ENCODE results near the gene DRAP1. TPM values are rescaled to one million over a fixed set of nuclear protein-coding genes. Genes with fewer than 3 reads are reported as not detected.

DRAP1 gene
- total RNA-seq, 1 donor from 2014 or later = 59.2 TPM

DNA sequence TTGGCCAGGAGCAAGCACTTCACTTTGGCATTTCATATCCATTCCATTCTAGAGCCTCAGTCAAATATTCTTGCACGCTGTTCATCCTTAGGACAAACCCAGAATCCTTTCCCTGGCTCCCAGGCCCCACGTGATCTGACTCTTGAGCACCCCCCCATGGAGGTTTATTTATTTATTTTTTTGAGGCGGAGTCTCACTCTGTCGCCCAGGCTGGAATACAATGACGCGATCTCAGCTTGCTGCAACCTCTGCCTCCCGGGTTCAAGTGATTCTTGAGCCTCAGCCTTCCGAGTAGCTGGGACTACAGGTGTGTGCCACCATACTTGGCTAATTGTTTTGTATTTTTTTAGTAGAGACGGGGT, 13.3 kb downstream of the DRAP1 start:
- no peak for DNase-seq (ENCODE audit: extremely low spot score in 2 of 2)
- intact Hi-C loops (cut with DNase I) = no loop called here
- TF ChIP-seq POLR2AphosphoS5 (IDR thresholded peaks at IDR 0.05; ENCODE audit: insufficient read depth in 1 of 2, low read depth in 1 of 2) = no peak
- no peak for TF ChIP-seq POLR2A (IDR thresholded peaks at IDR 0.05)
- TF ChIP-seq, protein P1, sequence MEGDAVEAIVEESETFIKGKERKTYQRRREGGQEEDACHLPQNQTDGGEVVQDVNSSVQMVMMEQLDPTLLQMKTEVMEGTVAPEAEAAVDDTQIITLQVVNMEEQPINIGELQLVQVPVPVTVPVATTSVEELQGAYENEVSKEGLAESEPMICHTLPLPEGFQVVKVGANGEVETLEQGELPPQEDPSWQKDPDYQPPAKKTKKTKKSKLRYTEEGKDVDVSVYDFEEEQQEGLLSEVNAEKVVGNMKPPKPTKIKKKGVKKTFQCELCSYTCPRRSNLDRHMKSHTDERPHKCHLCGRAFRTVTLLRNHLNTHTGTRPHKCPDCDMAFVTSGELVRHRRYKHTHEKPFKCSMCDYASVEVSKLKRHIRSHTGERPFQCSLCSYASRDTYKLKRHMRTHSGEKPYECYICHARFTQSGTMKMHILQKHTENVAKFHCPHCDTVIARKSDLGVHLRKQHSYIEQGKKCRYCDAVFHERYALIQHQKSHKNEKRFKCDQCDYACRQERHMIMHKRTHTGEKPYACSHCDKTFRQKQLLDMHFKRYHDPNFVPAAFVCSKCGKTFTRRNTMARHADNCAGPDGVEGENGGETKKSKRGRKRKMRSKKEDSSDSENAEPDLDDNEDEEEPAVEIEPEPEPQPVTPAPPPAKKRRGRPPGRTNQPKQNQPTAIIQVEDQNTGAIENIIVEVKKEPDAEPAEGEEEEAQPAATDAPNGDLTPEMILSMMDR (IDR thresholded peaks at IDR 0.05) = no peak

DNA sequence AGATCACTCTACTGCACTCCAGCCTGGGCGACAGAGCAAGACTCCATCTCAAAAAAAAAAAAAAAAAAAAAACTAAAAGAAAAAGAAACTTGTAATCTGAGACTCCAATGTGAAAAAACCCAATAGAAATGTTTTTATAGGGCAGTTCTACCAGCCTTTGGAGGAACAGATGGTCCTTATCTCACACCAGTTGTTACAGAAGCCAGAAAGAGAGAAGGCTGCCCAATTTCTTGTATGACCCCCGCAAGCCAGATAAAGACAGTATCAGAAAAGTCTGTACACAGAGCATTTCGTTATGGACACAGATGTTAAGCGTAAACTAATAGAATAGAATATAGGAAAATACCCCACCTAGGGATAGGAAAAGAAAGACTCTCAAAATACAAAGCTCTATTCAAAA, 14.8 kb downstream of the DRAP1 start:
- H3K36me3 ChIP-seq = no peaks in the 10 kb centered on the region
- intact Hi-C loops (cut with DNase I) = no loop called here
- H3K27ac ChIP-seq = no peak overlapping the region
- no peak for DNase-seq (ENCODE audit: extremely low spot score in 2 of 2)
- H3K4me3 ChIP-seq = no peak overlapping the region
- H3K9me3 ChIP-seq = no peaks in the 10 kb centered on the region
- no peaks in the 10 kb centered on the region for H3K27me3 ChIP-seq
- TF ChIP-seq, protein P1 (IDR thresholded peaks at IDR 0.05) = no peak
- TF ChIP-seq POLR2A (IDR thresholded peaks at IDR 0.05) (no peak), POLR2AphosphoS5 (IDR thresholded peaks at IDR 0.05; ENCODE audit: insufficient read depth in 1 of 2, low read depth in 1 of 2) (no peak)
- no peaks in the 10 kb centered on the region for H3K4me1 ChIP-seq

More for the DNA sequence above, 13.3 kb downstream of the DRAP1 start:
- Histone ChIP-seq H3K36me3 (no peaks in the 10 kb centered on the region), H3K4me3 (no peak overlapping the region), H3K27me3 (no peaks in the 10 kb centered on the region), H3K4me1 (no peaks in the 10 kb centered on the region), H3K9me3 (no peaks in the 10 kb centered on the region), H3K27ac (no peak overlapping the region)

DNA sequence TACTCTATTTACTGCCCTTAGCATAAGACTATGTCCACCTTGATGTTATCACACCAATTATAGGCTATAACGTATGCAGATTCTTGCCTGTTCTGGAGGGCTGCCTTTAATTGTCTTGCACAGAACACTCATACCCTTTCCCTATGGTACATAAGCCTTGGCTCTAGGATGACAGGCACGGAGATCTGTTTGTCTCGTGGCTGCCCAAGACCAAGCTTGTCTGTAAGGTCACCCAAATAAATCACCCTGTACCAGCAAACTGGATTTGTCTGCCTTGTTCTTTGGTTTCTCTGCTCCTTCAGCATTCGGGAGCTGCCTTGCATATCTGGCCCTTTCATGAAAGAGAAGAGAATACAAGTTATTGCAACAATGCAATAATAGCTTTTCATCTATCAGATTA, 18.5 kb downstream of the DRAP1 start:
- no peak for TF ChIP-seq POLR2AphosphoS5 (IDR thresholded peaks at IDR 0.05; ENCODE audit: insufficient read depth in 1 of 2, low read depth in 1 of 2)
- TF ChIP-seq, protein P1 (IDR thresholded peaks at IDR 0.05) = no peak
- TF ChIP-seq POLR2A (IDR thresholded peaks at IDR 0.05) = no peak
- no peak overlapping the region for H3K4me3 ChIP-seq
- intact Hi-C loops (cut with DNase I) = no loop called here

DNA sequence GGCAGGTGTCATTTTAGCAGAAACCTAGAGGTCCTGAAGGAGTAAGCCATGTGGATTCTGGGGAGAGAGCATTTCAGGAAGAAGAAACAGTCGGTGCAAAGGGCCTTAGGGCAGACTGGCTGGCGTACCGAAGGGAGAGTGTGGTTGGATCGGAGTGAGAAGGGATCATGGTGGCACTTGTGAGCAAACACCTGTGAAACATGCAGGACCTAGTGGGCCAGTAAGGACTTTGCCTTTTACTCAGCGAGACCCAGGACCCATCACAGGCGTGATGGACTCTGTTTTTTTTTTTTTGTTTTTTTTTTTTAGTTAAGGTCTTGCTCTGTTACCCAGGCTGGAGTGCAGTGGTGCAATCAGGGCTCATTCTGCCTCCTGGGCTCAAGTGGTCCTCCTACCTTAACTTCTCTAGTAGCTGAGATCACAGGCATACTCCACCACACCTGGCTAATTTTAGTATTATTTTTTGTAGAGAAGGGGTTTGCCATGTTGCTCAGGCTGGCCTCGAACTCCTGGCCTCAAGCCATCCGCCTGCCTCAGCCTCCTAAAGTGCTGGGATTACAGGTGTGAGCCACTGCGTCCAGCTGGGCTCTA, 22.6 kb downstream of the DRAP1 start:
- Histone ChIP-seq H3K27ac (no peak overlapping the region), H3K4me3 (no peak overlapping the region), H3K36me3 (no peaks in the 10 kb centered on the region), H3K27me3 (no peaks in the 10 kb centered on the region), H3K9me3 (no peaks in the 10 kb centered on the region), H3K4me1 (no peaks in the 10 kb centered on the region)
- intact Hi-C loops (cut with DNase I) = no loop called here
- TF ChIP-seq, protein P1 (IDR thresholded peaks at IDR 0.05) = no peak
- no peak for TF ChIP-seq POLR2AphosphoS5 (IDR thresholded peaks at IDR 0.05; ENCODE audit: insufficient read depth in 1 of 2, low read depth in 1 of 2)
- TF ChIP-seq POLR2A (IDR thresholded peaks at IDR 0.05) = no peak
- no peak for DNase-seq (ENCODE audit: extremely low spot score in 2 of 2)

More for the DNA sequence above, 18.5 kb downstream of the DRAP1 start:
- no peaks in the 10 kb centered on the region for H3K36me3 ChIP-seq
- no peak overlapping the region for H3K27ac ChIP-seq
- DNase-seq (ENCODE audit: extremely low spot score in 2 of 2) = no peak
- H3K9me3 ChIP-seq = no peaks in the 10 kb centered on the region
- no peaks in the 10 kb centered on the region for H3K4me1 ChIP-seq
- H3K27me3 ChIP-seq = no peaks in the 10 kb centered on the region

DNA sequence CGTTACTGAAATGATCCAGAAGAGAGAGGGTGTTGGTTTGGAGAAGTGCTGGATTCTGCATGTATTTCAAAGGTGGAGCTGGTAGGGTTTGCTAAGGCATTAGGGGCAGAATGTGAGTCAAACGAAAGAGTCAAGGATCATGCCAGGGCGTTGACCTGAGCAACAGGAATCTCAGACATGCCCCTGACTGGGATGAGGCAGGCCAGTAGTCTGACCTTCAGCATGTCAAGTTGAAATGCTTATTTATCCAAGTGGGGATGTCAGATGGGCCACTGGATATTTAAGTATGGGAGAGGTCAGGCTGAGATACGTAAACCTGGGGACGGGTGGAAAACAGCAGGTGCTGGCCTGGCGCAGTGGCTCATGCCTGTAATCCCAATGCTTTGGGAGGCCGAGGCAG, 23.3 kb downstream of the DRAP1 start:
- H3K36me3 ChIP-seq = no peaks in the 10 kb centered on the region
- no peak overlapping the region for H3K4me3 ChIP-seq
- no peaks in the 10 kb centered on the region for H3K4me1 ChIP-seq
- H3K9me3 ChIP-seq = no peaks in the 10 kb centered on the region
- intact Hi-C loops (cut with DNase I) = no loop called here
- TF ChIP-seq, protein P1 (IDR thresholded peaks at IDR 0.05) = no peak
- TF ChIP-seq POLR2A (IDR thresholded peaks at IDR 0.05) = no peak
- no peak for TF ChIP-seq POLR2AphosphoS5 (IDR thresholded peaks at IDR 0.05; ENCODE audit: insufficient read depth in 1 of 2, low read depth in 1 of 2)
- H3K27ac ChIP-seq = no peak overlapping the region
- DNase-seq (ENCODE audit: extremely low spot score in 2 of 2) = no peak
- H3K27me3 ChIP-seq = no peaks in the 10 kb centered on the region
